H9 (cell line): ENCODE results near the gene ADARB2. TPM values are rescaled to one million over a fixed set of nuclear protein-coding genes. Genes with fewer than 3 reads are reported as not detected.

Source experiments
- DNase-seq: peaks from one replicate; pipeline ENCODE4 v3.0.0-alpha.2; 2017
- H2AFZ ChIP-seq: one replicate; pipeline ENCODE4 v1.6.1; 2013; ENCODE audit warnings: mild to moderate bottlenecking, low read length, control low read depth, moderate library complexity
- H2AK5ac ChIP-seq: 2 replicates; pipeline ENCODE4 v1.6.1; 2013; ENCODE audit warnings: low read length, control low read depth, mixed read lengths; ENCODE audit not compliant: insufficient read length
- H2BK120ac ChIP-seq: one replicate; pipeline ENCODE4 v1.6.1; 2013; ENCODE audit warnings: low read depth, mild to moderate bottlenecking, low read length, control low read depth, inconsistent platforms; ENCODE audit not compliant: poor library complexity, severe bottlenecking
- H2BK12ac ChIP-seq: 2 replicates; pipeline ENCODE4 v1.6.1; 2013; ENCODE audit warnings: low read length, control low read depth, mixed read lengths, low read depth; ENCODE audit not compliant: insufficient read length
- H2BK15ac ChIP-seq: 2 replicates; pipeline ENCODE4 v1.6.1; 2013; ENCODE audit warnings: low read depth, low read length, control low read depth
- H2BK20ac ChIP-seq: one replicate; pipeline ENCODE4 v1.6.1; 2013; ENCODE audit warnings: low read depth, mild to moderate bottlenecking, low read length, control low read depth, inconsistent platforms; ENCODE audit not compliant: poor library complexity, severe bottlenecking
- H2BK5ac ChIP-seq: 2 replicates; pipeline ENCODE4 v1.6.1; 2013; ENCODE audit warnings: low read length, control low read depth, mixed read lengths; ENCODE audit not compliant: insufficient read length
- H3K14ac ChIP-seq: 2 replicates; pipeline ENCODE4 v1.6.1; 2013; ENCODE audit warnings: low read length, control low read depth; ENCODE audit not compliant: insufficient read depth
- H3K18ac ChIP-seq: 2 replicates; pipeline ENCODE4 v1.6.1; 2013; ENCODE audit warnings: low read depth, mild to moderate bottlenecking, mixed read lengths, low read length, control low read depth; ENCODE audit not compliant: insufficient read length
- H3K23ac ChIP-seq: 2 replicates; pipeline ENCODE4 v1.6.1; 2013; ENCODE audit warnings: low read length, control low read depth, mixed read lengths, low read depth; ENCODE audit not compliant: insufficient read length
- H3K23me2 ChIP-seq: 2 replicates; pipeline ENCODE4 v1.6.1; 2013; ENCODE audit warnings: low read depth, mild to moderate bottlenecking, mixed read lengths, low read length, control low read depth; ENCODE audit not compliant: insufficient read length, poor library complexity, severe bottlenecking
- H3K27ac ChIP-seq: 2 replicates; pipeline ENCODE4 v1.5.1; 2013; ENCODE audit warnings: low read length, control low read depth, mixed read lengths, low read depth; ENCODE audit not compliant: insufficient read length
- H3K27me3 ChIP-seq: 2 replicates; pipeline ENCODE4 v1.6.1; 2013; ENCODE audit warnings: low read length, control low read depth, inconsistent platforms; ENCODE audit not compliant: insufficient read depth
- H3K4ac ChIP-seq: 2 replicates; pipeline ENCODE4 v1.6.1; 2013; ENCODE audit warnings: low read depth, mild to moderate bottlenecking, control low read depth, inconsistent platforms, low read length, moderate library complexity
- H3K4me1 ChIP-seq: 2 replicates; pipeline ENCODE4 v1.6.1; 2013; ENCODE audit warnings: low read length, control low read depth, inconsistent platforms; ENCODE audit not compliant: insufficient read depth
- H3K4me2 ChIP-seq: 2 replicates; pipeline ENCODE4 v1.6.1; 2013; ENCODE audit warnings: low read length, control low read depth, mixed read lengths; ENCODE audit not compliant: insufficient read length, insufficient read depth
- H3K56ac ChIP-seq: 2 replicates; pipeline ENCODE4 v1.6.1; 2013; ENCODE audit warnings: low read depth, mild to moderate bottlenecking, mixed read lengths, low read length, control low read depth; ENCODE audit not compliant: insufficient read length
- H3K79me1 ChIP-seq: 2 replicates; pipeline ENCODE4 v1.6.1; 2013; ENCODE audit warnings: low read depth, mild to moderate bottlenecking, moderate library complexity, low read length, control low read depth, inconsistent platforms; ENCODE audit not compliant: insufficient read depth, poor library complexity, severe bottlenecking
- H3K79me2 ChIP-seq: 2 replicates; pipeline ENCODE4 v1.6.1; 2013; ENCODE audit warnings: low read length, control low read depth, inconsistent platforms; ENCODE audit not compliant: insufficient read depth
- H3K9ac ChIP-seq: 2 replicates; pipeline ENCODE4 v1.6.1; 2013; ENCODE audit warnings: low read length, control low read depth, mixed read lengths; ENCODE audit not compliant: insufficient read length; ENCODE audit errors: extremely low read depth
- H3K9me3 ChIP-seq: one replicate; pipeline ENCODE4 v1.6.1; 2013; ENCODE audit warnings: low read depth, low read length, inconsistent platforms; ENCODE audit not compliant: control insufficient read depth
- H3T11ph ChIP-seq: one replicate; pipeline ENCODE4 v1.6.1; 2013; ENCODE audit warnings: mild to moderate bottlenecking, low read length, control low read depth, inconsistent platforms
- H4K20me1 ChIP-seq: one replicate; pipeline ENCODE4 v1.6.1; 2013; ENCODE audit not compliant: control insufficient read depth, insufficient read length, insufficient read depth
- H4K5ac ChIP-seq: 2 replicates; pipeline ENCODE4 v1.6.1; 2013; ENCODE audit warnings: low read depth, mild to moderate bottlenecking, mixed read lengths, low read length, control low read depth; ENCODE audit not compliant: insufficient read length
- H4K8ac ChIP-seq: replicated peaks from 2 replicates; pipeline ENCODE4 v1.6.1; 2013; ENCODE audit warnings: low read length, control low read depth, mixed read lengths, low read depth; ENCODE audit not compliant: insufficient read length
- H4K91ac ChIP-seq: 2 replicates; pipeline ENCODE4 v1.6.1; 2013; ENCODE audit warnings: low read depth, mild to moderate bottlenecking, moderate library complexity, mixed read lengths, low read length, control low read depth; ENCODE audit not compliant: insufficient read length
- H3K27ac Mint-ChIP-seq, 3 experiments: 2 replicates in 2 of 3; 3 replicates in 1 of 3; pipeline ENCODE4 v1.8.0; 2020 to 2021; ENCODE audit warnings: mixed read lengths in 3 of 3, mild to moderate bottlenecking in 1 of 3, moderate library complexity in 1 of 3
- H3K27me3 Mint-ChIP-seq: 2 replicates; pipeline ENCODE4 v1.8.0; 2021; ENCODE audit warnings: low read depth, mild to moderate bottlenecking, moderate library complexity, mixed read lengths
- H3K36me3 Mint-ChIP-seq, 3 experiments: 2 replicates in 2 of 3; 3 replicates in 1 of 3; pipeline ENCODE4 v1.8.0; 2020 to 2021; ENCODE audit warnings: low read depth in 3 of 3, mixed read lengths in 3 of 3; ENCODE audit not compliant: insufficient read depth in 1 of 3
- H3K4me1 Mint-ChIP-seq, 2 experiments: 2 replicates each; pipeline ENCODE4 v1.8.0; 2020; ENCODE audit warnings: mixed read lengths in 2 of 2
- H3K4me3 Mint-ChIP-seq, 2 experiments: 2 replicates in 1 of 2; 3 replicates in 1 of 2; pipeline ENCODE4 v1.8.0; 2020 to 2021; ENCODE audit warnings: mild to moderate bottlenecking in 2 of 2, mixed read lengths in 2 of 2, moderate library complexity in 1 of 2
- H3K9me3 Mint-ChIP-seq, 2 experiments: 2 replicates in 1 of 2; 3 replicates in 1 of 2; pipeline ENCODE4 v1.8.0; 2020; ENCODE audit warnings: mild to moderate bottlenecking in 2 of 2, mixed read lengths in 2 of 2, moderate library complexity in 1 of 2
- CTCF ChIP-seq: fragments of 200-600 bp; sonication (generic); conservative IDR thresholded peaks from 3 replicates; pipeline ENCODE4 v1.8.0; 2021; ENCODE audit warnings: antibody characterized with exemption, mild to moderate bottlenecking
- WGBS: extraction: QIAGEN DNeasy Blood & Tissue Kit; methylation state at CpG from one replicate; pipeline ENCODE4 v1.1.7; 2013; ENCODE audit warnings: missing lambda C conversion rate, low lambda C conversion rate, mixed read lengths; ENCODE audit not compliant: insufficient read length; ENCODE audit errors: extremely low coverage; 5-methylcytosine and 5-hydroxymethylcytosine counted together
- total RNA-seq: library from RNA; stranded (reverse); gene quantifications from 2 replicates; pipeline ENCODE4 v1.2.1, GENCODE V29; 2021

The ADARB2 gene
- total RNA-seq, 1 experiment from 2014 or later: 0.87 TPM

GRCh38 chr10:1362589-1363445 lies 374.5 kb downstream of the ADARB2 start:
- Mint-ChIP-seq H3K4me1 (peaks cover 40 to 41% of the 10 kb centered on the region in 2 experiments), H3K9me3 (no peaks in the 10 kb centered on the region)

More at GRCh38 chr10:1362589-1363445, 374.5 kb downstream of the ADARB2 start:
- no peak overlapping the region for H3K4me3 Mint-ChIP-seq
- Histone ChIP-seq H3K27ac (no peak overlapping the region), H3K56ac (no peak overlapping the region), H3K18ac (no peak overlapping the region), H3K23me2 (no peaks in the 10 kb centered on the region), H2BK120ac (no peak overlapping the region), H3T11ph (no peak overlapping the region), H3K23ac (no peak overlapping the region), H4K20me1 (no peaks in the 10 kb centered on the region), H3K9ac (no peak overlapping the region), H4K5ac (no peak overlapping the region), H3K4ac (no peak overlapping the region), H3K9me3 (no peaks in the 10 kb centered on the region), H3K4me1 (no peaks in the 10 kb centered on the region; the same call in 1 of the 2 replicates), H3K79me2 (no peaks in the 10 kb centered on the region), H2BK20ac (no peak overlapping the region), H2BK5ac (no peak overlapping the region), H4K91ac (no peak overlapping the region), H3K79me1 (no peaks in the 10 kb centered on the region), H3K4me2 (no peak overlapping the region), H3K14ac (no peak overlapping the region; the same call in 1 of the 2 replicates), H2AK5ac (no peak overlapping the region), H2AFZ (no peak overlapping the region), H4K8ac (no peak overlapping the region), H2BK15ac (no peak overlapping the region), H3K27me3 (no peaks in the 10 kb centered on the region), H2BK12ac (peak overlapping the region; percentile 59)
- no peak for TF ChIP-seq CTCF
- DNase-seq: no peak
- H3K27ac Mint-ChIP-seq: peak overlapping the region in 1 of 3 experiments; percentile 31; a peak in 1 of 7 replicates
- peaks cover 1% of the 10 kb centered on the region; the same call in 1 of the 2 replicates for H3K27me3 Mint-ChIP-seq
- WGBS: no CpG with 5 or more reads among the region's 101 CpGs
- H3K36me3 Mint-ChIP-seq: no peaks in the 10 kb centered on the region; a peak in 1 of 7 replicates
